ENCODE data around the gene RGS10. TPM values are rescaled to one million over a fixed set of nuclear protein-coding genes. Genes with fewer than 3 reads are reported as not detected.
"Not testable (repeated sequence)": the region's sequence is repeated elsewhere in the genome, so short reads cannot be mapped to it uniquely, and the experiment has no call there.

Gene RGS10
- total RNA-seq, 1 experiment from 2014 or later, result 36.2 TPM

DNA sequence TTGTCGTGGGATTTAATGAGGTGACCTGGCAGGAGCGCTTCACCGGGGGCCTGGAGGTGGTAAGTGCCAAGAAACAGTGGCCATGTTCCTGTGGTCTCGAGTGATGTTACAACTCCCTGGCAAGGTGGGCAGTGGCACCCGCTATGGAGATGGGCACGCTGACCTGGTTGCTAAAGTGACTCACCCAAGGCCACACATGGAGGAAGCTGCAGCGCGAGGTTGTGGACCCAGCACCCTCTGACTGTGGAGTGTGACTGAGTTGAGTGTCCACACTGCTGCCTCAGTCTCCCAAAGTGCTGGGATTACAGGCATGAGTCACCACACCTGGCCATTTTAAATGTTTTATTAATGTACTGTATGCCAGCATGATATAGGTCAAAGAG lies 73.2 kb downstream of the RGS10 start:
- DNase-seq (ENCODE audit: low spot score), result no peak

- no peak for DNase-seq (ENCODE audit: low spot score)
Measured at GRCh38 chr10:119468542-119469324, 73.8 kb downstream of the RGS10 start.

DNA sequence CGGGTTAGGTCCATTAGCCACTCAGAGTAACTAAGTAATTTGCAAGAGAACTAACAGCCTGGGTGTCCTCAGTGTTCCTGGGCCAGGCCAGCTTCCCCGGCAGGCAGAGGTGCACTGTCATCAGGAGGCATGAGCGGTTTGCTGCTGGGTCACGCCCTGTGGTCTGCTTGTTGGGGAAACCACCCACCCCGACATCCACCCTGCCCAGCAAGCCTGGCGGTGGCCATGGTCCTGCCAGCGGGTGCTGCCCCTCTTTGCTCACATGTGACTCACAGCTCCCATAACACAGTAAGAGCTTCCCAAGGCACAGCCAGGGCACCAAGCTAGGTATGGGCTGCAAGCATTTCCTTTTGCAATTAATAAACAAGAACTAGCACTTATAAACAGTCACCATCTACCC lies 75.9 kb downstream of the RGS10 start:
- DNase-seq (ENCODE audit: low spot score), result peak; percentile 71

DNA sequence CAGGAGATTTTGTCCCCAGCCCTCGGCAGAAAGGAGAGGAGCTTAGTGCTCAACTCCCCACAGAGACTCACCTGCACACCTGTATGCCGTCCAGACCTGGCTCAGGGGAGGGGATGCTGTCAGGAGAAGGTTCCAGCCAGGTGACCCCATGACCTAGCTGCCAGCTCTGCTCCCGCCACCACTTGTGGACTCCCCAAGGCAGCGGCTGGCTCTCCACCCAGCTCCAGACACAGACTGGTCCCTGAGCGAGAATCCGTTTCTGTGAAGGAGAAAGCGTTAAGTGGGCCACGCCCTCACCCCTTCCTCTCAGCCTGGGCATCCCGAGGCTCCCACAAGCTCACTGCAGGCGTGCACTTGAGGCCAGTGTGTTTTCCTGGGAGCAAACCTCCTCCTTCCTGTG lies 76.4 kb downstream of the RGS10 start:
- no peak for DNase-seq (ENCODE audit: low spot score)

- no peak for DNase-seq (ENCODE audit: low spot score)
Measured at GRCh38 chr10:119465085-119465484, 77.4 kb downstream of the RGS10 start.

DNA sequence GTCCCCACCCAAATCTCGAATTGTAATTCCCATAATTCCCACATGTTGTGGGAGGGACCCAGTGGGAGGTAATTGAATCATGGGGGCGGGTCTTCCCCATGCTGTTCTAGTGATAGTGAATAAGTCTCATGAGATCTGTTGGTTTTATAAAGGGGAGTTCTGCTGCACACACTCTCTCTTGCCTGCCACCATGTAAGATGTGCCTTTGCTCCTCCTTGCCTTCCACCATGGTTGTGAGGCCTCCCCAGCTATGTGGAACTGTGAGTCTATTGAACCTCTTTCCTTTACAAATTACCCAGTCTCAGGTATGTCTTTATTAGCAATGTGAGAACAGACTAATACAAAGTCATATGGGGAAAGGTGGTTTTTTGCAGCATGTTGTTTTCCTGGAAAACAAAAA lies 79.3 kb downstream of the RGS10 start:
- not testable (repeated sequence) for DNase-seq (ENCODE audit: low spot score)

GRCh38 chr10:119462773-119463172 lies 79.7 kb downstream of the RGS10 start:
- DNase-seq (ENCODE audit: low spot score), result no peak

GRCh38 chr10:119461923-119462322 lies 80.6 kb downstream of the RGS10 start:
- DNase-seq (ENCODE audit: low spot score), result no peak

DNA sequence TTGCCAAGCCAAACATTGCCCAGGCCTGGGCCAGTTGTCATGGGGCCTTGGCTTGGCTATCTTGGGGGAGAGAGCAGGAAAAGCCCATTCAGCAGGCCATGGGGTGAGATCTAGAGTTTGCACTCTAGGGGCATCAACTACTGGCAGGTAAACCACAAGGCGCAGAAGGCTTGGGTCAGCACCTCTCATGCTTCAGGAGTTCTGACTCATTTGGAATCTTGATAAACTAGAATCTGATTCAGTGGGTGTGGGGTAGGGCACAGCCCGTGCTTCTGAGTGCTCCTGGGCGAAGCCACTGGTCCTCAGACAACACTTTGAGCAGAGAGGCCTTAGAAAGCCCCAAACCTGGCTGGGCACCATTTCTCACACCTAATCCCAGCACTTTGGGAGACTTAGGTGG lies 81.1 kb downstream of the RGS10 start:
- DNase-seq (ENCODE audit: low spot score), result no peak

GRCh38 chr10:119460369-119461195 lies 81.9 kb downstream of the RGS10 start:
- DNase-seq (ENCODE audit: low spot score), result no peak

DNA sequence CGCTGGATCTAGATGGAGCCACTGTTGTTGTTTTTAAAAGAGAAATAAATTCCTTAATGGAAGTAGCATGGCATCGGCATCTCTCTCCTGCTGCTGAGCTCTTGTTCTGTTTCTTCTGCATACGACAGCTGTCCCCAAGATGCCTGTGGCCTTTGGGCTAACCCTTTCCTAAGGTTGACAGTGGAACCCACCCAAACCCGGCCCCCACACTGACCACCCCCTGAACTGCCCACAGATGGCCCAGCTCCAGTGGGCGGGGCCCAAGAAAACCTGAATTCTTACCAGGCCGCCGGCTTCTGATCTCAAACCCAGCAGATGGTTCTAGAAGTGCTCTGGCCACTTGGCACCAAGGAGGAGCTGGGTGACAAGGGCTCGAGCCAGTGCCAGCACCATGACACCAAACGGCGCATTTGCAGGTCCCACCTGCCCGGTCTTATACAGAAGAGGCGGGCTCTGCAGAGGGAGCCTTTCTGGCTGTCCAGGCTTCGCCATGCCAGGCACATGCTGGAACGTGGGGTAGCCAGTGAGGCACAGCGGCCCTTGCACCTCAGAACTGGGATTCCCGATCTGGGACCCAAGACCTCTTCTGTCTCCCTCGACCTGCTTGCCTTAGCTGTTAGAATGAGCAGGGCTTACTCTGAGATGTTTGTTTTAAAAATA lies 82.7 kb downstream of the RGS10 start:
- no peak for DNase-seq (ENCODE audit: low spot score)

DNA sequence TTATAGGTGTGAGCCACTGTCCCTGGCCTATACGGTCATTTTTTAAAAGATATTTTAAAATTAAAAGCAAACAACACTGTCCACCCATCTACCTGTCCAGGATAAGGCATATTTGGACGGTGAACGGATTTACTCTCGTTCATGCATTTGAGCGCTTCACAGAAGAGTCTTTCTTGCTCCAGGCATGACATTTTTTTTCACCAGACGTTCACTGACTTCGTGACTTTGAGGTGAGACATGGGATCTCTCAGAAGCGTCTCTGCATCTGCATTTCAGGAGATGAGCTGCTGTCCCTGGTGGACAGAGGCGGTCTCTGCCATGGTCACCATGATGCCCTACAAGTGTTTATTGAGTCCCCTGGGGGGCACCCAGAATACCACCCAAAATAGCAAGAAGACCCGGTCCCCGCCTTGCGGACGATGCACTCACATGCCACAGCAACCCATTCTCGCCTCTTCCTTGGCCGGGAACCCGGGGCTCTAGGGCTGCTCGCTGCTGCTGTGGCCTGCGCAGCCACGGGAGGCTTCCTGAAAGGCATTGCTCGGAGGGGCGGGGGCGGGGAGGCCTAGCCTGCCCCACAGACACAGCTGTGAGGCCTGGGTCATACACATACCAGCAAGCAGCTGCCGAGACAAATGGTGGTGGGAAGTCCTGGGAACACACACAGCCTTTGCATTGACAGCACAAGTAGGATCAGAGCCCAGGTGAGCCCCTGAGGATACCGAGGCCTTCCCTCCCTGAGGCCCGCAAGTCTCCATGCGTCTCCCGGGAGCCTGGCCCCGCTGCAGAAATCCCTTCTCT lies 84.4 kb downstream of the RGS10 start:
- no peak for DNase-seq (ENCODE audit: low spot score)

GRCh38 chr10:119456435-119456810 lies 86.1 kb downstream of the RGS10 start:
- DNase-seq (ENCODE audit: low spot score), result no peak

- DNase-seq (ENCODE audit: low spot score), result no peak
Measured at GRCh38 chr10:119455609-119456434, 86.7 kb downstream of the RGS10 start.

- no peak for DNase-seq (ENCODE audit: low spot score)
Measured at GRCh38 chr10:119454990-119455389, 87.5 kb downstream of the RGS10 start.

- no peak for DNase-seq (ENCODE audit: low spot score)
Measured at GRCh38 chr10:119454316-119454715, 88.2 kb downstream of the RGS10 start.

GRCh38 chr10:119453313-119453712 lies 89.2 kb downstream of the RGS10 start:
- DNase-seq (ENCODE audit: low spot score), result no peak

- DNase-seq (ENCODE audit: low spot score), result no peak
Measured at GRCh38 chr10:119452396-119452795, 90.1 kb downstream of the RGS10 start.

- DNase-seq (ENCODE audit: low spot score), result no peak
Measured at GRCh38 chr10:119451300-119451896, 91.1 kb downstream of the RGS10 start.

GRCh38 chr10:119450606-119451299 lies 91.8 kb downstream of the RGS10 start:
- no peak for DNase-seq (ENCODE audit: low spot score)
